B cell (primary cell): ENCODE measurements around the gene SLC37A1. TPM values are rescaled to one million over a fixed set of nuclear protein-coding genes. Genes with fewer than 3 reads are reported as not detected.

Experiments
- ATAC-seq: fragments of 200-7000 bp; cut with Tn5 transposase; one replicate; pipeline ENCODE4 v1.10.0; 2021; ENCODE audit warnings: low read depth, mild to moderate bottlenecking, moderate number of reproducible peaks, moderate library complexity
- CTCF ChIA-PET: fragments of 350-600 bp; sonication (Branson Sonifier 250); formaldehyde crosslinking; loops from one replicate; lab custom pipeline; 2021; ENCODE audit warnings: antibody characterized with exemption, inconsistent platforms; lab: Charles Lee
- POLR2A ChIA-PET: fragments of 350-600 bp; sonication (Branson Sonifier 250); formaldehyde crosslinking; loops from one replicate; lab custom pipeline; 2021; ENCODE audit warnings: antibody characterized with exemption; lab: Charles Lee
- DNase-seq: peaks from one replicate; pipeline ENCODE4 v3.0.0; 2013
- H2AFZ ChIP-seq: 2 replicates; pipeline ENCODE4 v1.6.1; 2012; ENCODE audit warnings: mild to moderate bottlenecking, low read depth, low read length; ENCODE audit not compliant: insufficient read depth, poor library complexity, severe bottlenecking
- H3K27ac ChIP-seq, 2 donors: 1 replicate in 1 of 2; 2 replicates in 1 of 2; pipeline ENCODE4 v1.5.1; 2012 to 2013; ENCODE audit warnings: low read length in 2 of 2, mild to moderate bottlenecking in 2 of 2, moderate library complexity in 1 of 2
- H3K27me3 ChIP-seq, 4 experiments: fragments of 200-600 bp in 1 of 4; sonication (generic) in 1 of 4; replicated peaks in 1 of 4; 1 replicate in 2 of 4; 2 replicates in 2 of 4; pipeline versions ENCODE4 v1.6.1 to v1.7.0; 2013 to 2016; ENCODE audit warnings: low read length in 3 of 4, mild to moderate bottlenecking in 2 of 4, mixed read lengths in 1 of 4, moderate library complexity in 1 of 4; ENCODE audit not compliant: insufficient read depth in 4 of 4, control insufficient read depth in 3 of 4; ENCODE audit errors: control extremely low read depth in 1 of 4
- H3K36me3 ChIP-seq, 2 experiments: replicated peaks in 1 of 2; 1 replicate in 1 of 2; 2 replicates in 1 of 2; pipeline versions ENCODE4 v1.6.1 to v1.7.1; 2013; ENCODE audit warnings: low read length in 1 of 2; ENCODE audit not compliant: insufficient read depth in 2 of 2, control insufficient read depth in 1 of 2; ENCODE audit errors: control extremely low read depth in 1 of 2, extremely low read depth in 1 of 2
- H3K4me1 ChIP-seq, 2 donors: fragments of 200-600 bp in 1 of 2; sonication (generic) in 1 of 2; 1 replicate in 1 of 2; 2 replicates in 1 of 2; pipeline versions ENCODE4 v1.5.1 to v1.6.1; 2013 to 2017; ENCODE audit warnings: low read length in 2 of 2; ENCODE audit not compliant: control insufficient read depth in 2 of 2, insufficient read depth in 2 of 2
- H3K4me2 ChIP-seq: replicated peaks from 2 replicates; pipeline ENCODE3; 2012; ENCODE audit warnings: mild to moderate bottlenecking, low read depth, low read length; ENCODE audit not compliant: poor library complexity, severe bottlenecking
- H3K4me3 ChIP-seq, 5 experiments: fragments of 200-600 bp in 1 of 5; sonication (generic) in 1 of 5; 1 replicate in 3 of 5; 2 replicates in 2 of 5; pipeline versions ENCODE4 v1.5.1 to v1.7.0; 2011 to 2016; ENCODE audit warnings: low read length in 4 of 5, mild to moderate bottlenecking in 4 of 5, low read depth in 2 of 5, control low read depth in 1 of 5, moderate library complexity in 1 of 5; ENCODE audit not compliant: insufficient read depth in 1 of 5; ENCODE audit errors: control extremely low read depth in 1 of 5, extremely low read depth in 1 of 5
- H3K79me2 ChIP-seq: fragments of 200-600 bp; sonication (generic); one replicate; pipeline ENCODE4 v1.6.0; 2016; ENCODE audit warnings: low read length; ENCODE audit not compliant: control insufficient read depth, insufficient read depth
- H3K9ac ChIP-seq: fragments of 200-600 bp; sonication (generic); 2 replicates; pipeline ENCODE4 v1.6.1; 2017; ENCODE audit warnings: mild to moderate bottlenecking, low read length, moderate library complexity
- H3K9me3 ChIP-seq, 3 donors: one replicate each; pipeline versions ENCODE4 v1.6.1 to v1.7.1; 2013; ENCODE audit warnings: low read length in 2 of 3; ENCODE audit not compliant: control insufficient read depth in 2 of 3, insufficient read depth in 1 of 3; ENCODE audit errors: control extremely low read depth in 1 of 3
- H4K20me1 ChIP-seq: 2 replicates; pipeline ENCODE4 v1.6.0; 2012; ENCODE audit warnings: mild to moderate bottlenecking, low read length; ENCODE audit not compliant: insufficient read depth, control insufficient read depth, poor library complexity, severe bottlenecking
- H3K27ac Mint-ChIP-seq: one replicate; pipeline ENCODE4 v1.8.0; 2021; ENCODE audit warnings: mixed read lengths
- H3K27me3 Mint-ChIP-seq: one replicate; pipeline ENCODE4 v1.8.0; 2021; ENCODE audit warnings: mixed read lengths
- H3K4me1 Mint-ChIP-seq: one replicate; pipeline ENCODE4 v1.8.0; 2021; ENCODE audit warnings: mixed read lengths
- H3K4me3 Mint-ChIP-seq: one replicate; pipeline ENCODE4 v1.8.0; 2021; ENCODE audit warnings: mixed read lengths
- H3K9me3 Mint-ChIP-seq: one replicate; pipeline ENCODE4 v1.8.0; 2022; ENCODE audit warnings: mixed read lengths; ENCODE audit not compliant: insufficient read depth
- EZH2 ChIP-seq: IDR thresholded peaks from 2 replicates; pipeline ENCODE4 v1.6.1; 2012; ENCODE audit warnings: borderline replicate concordance, low read depth, mild to moderate bottlenecking, moderate library complexity, low read length; ENCODE audit not compliant: insufficient read depth, poor library complexity, severe bottlenecking
- WGBS: methylation state at CpG from one replicate; pipeline ENCODE4 v1.1.5; 2013; ENCODE audit warnings: missing lambda C conversion rate; ENCODE audit not compliant: insufficient coverage; 5-methylcytosine and 5-hydroxymethylcytosine counted together
- intact Hi-C: fragments of 100-400 bp; cut with micrococcal nuclease; formaldehyde crosslinking; loops from one replicate; pipeline ENCODE4 v1.10.0; 2022
- polyA plus RNA-seq: library from polyadenylated mRNA; depleted of rRNA; stranded (reverse); fragments of >200 nt; gene quantifications from 2 replicates; pipeline ENCODE4 v1.2.3, GENCODE V29; 2012
- total RNA-seq, 2 donors: library from RNA; stranded (reverse); fragments of 120-200 nt in 1 of 2; gene quantifications; 1 replicate in 1 of 2; 2 replicates in 1 of 2; pipeline versions ENCODE4 v1.2.3 to v1.2.4, GENCODE V29; 2013 to 2022
- TF ChIP-seq, protein P1 (sequence below): fragments of 200-600 bp; IDR thresholded peaks from one replicate; pipeline ENCODE4 v1.8.0; 2022; ENCODE audit warnings: antibody characterized with exemption, mild to moderate bottlenecking

The SLC37A1 gene
- total and polyA plus RNA-seq, 2 donors (not counting 1 experiment from before 2014, with no cell fraction given), result 38.1 to 60.2 TPM

DNA sequence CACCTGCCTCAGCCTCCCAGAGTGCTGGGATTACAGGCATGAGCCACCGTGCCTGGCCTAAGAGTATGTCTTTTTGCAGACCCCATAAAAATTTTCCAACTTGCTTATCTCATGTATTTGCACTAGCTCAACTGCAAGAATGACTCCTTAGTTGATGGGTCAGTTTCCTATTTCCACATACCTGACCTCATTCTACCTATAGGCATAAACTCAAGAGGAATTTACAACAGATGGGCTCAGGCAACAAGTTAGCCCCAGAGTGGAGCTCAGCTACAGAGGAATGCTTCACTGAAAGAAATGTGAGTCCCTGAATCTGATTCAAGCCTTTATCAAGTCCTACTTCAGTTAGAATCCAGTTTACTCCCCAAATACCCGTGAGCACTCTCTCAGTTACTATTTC, 5.3 kb upstream of the SLC37A1 start:
- no peak for ATAC-seq
- H2AFZ ChIP-seq, result no peak overlapping the region
- no peak for DNase-seq
- H3K4me2 ChIP-seq, result no peak overlapping the region
- peaks cover 19 to 27% of the 10 kb centered on the region in 2 donors for H3K4me1 ChIP-seq
- H3K4me3 ChIP-seq, result no peak overlapping the region
- no peaks in the 10 kb centered on the region for H3K27me3 ChIP-seq
- Mint-ChIP-seq H3K9me3 (no peaks in the 10 kb centered on the region), H3K4me1 (peaks cover 29% of the 10 kb centered on the region), H3K27me3 (no peaks in the 10 kb centered on the region), H3K27ac (no peak overlapping the region), H3K4me3 (no peak overlapping the region)
- no peaks in the 10 kb centered on the region for H3K79me2 ChIP-seq
- intact Hi-C loops, result no loop called here
- H3K9me3 ChIP-seq, result no peaks in the 10 kb centered on the region
- H3K9ac ChIP-seq, result no peak overlapping the region
- WGBS, result 100% methylated on average over 1 of the region's 2 CpGs
- H3K27ac ChIP-seq, result no peak overlapping the region
- no peaks in the 10 kb centered on the region for H3K36me3 ChIP-seq
- no peaks in the 10 kb centered on the region for H4K20me1 ChIP-seq
- TF ChIP-seq, protein P1, sequence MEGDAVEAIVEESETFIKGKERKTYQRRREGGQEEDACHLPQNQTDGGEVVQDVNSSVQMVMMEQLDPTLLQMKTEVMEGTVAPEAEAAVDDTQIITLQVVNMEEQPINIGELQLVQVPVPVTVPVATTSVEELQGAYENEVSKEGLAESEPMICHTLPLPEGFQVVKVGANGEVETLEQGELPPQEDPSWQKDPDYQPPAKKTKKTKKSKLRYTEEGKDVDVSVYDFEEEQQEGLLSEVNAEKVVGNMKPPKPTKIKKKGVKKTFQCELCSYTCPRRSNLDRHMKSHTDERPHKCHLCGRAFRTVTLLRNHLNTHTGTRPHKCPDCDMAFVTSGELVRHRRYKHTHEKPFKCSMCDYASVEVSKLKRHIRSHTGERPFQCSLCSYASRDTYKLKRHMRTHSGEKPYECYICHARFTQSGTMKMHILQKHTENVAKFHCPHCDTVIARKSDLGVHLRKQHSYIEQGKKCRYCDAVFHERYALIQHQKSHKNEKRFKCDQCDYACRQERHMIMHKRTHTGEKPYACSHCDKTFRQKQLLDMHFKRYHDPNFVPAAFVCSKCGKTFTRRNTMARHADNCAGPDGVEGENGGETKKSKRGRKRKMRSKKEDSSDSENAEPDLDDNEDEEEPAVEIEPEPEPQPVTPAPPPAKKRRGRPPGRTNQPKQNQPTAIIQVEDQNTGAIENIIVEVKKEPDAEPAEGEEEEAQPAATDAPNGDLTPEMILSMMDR, result no peak
- no peak for TF ChIP-seq EZH2
- ChIA-PET CTCF (no interaction called here), POLR2A (no interaction called here)

GRCh38 chr21:42509244-42509643, 4.4 kb upstream of the SLC37A1 start:
- Histone ChIP-seq H4K20me1 (no peaks in the 10 kb centered on the region), H3K4me2 (no peak overlapping the region), H3K79me2 (peaks cover 3% of the 10 kb centered on the region), H2AFZ (no peak overlapping the region), H3K9me3 (no peaks in the 10 kb centered on the region), H3K4me3 (no peak overlapping the region), H3K36me3 (no peaks in the 10 kb centered on the region), H3K27ac (no peak overlapping the region), H3K27me3 (no peaks in the 10 kb centered on the region), H3K4me1 (peaks cover 14 to 19% of the 10 kb centered on the region in 2 donors), H3K9ac (no peak overlapping the region)
- no peak overlapping the region for H3K4me3 Mint-ChIP-seq
- WGBS, result 90% methylated on average over 2 of the region's 11 CpGs
- ChIA-PET CTCF (no interaction called here), POLR2A (interaction anchor here (0.6 kb wide), 1 partner anchor 33 kb away, joined by 3 read pairs; no protein-coding TSS in a partner anchor)
- intact Hi-C loops, result no loop called here
- H3K27me3 Mint-ChIP-seq, result no peaks in the 10 kb centered on the region
- DNase-seq, result no peak
- no peak overlapping the region for H3K27ac Mint-ChIP-seq
- H3K9me3 Mint-ChIP-seq, result no peaks in the 10 kb centered on the region
- peaks cover 20% of the 10 kb centered on the region for H3K4me1 Mint-ChIP-seq
- TF ChIP-seq, protein P1, result no peak
- TF ChIP-seq EZH2, result no peak
- ATAC-seq, result no peak
